Loucy (cell line): ENCODE measurements around the gene LUM.

Experiments used
- EZH2phosphoT487 ChIP-seq: fragments of 200-600 bp; IDR thresholded peaks from 2 replicates; pipeline ENCODE4 v1.6.1; 2018; ENCODE audit warnings: antibody characterized with exemption, mild to moderate bottlenecking, moderate library complexity, borderline replicate concordance
- TF ChIP-seq, protein P1 (sequence below): fragments of 200-600 bp; sonication (generic); conservative IDR thresholded peaks from 2 replicates; pipeline ENCODE4 v1.5.1; 2014; ENCODE audit warnings: mild to moderate bottlenecking, antibody characterized with exemption, low read length

GRCh38 chr12:91155990-91156389, 44.7 kb upstream of the LUM start:
- no peak for TF ChIP-seq EZH2phosphoT487
- TF ChIP-seq, protein P1, sequence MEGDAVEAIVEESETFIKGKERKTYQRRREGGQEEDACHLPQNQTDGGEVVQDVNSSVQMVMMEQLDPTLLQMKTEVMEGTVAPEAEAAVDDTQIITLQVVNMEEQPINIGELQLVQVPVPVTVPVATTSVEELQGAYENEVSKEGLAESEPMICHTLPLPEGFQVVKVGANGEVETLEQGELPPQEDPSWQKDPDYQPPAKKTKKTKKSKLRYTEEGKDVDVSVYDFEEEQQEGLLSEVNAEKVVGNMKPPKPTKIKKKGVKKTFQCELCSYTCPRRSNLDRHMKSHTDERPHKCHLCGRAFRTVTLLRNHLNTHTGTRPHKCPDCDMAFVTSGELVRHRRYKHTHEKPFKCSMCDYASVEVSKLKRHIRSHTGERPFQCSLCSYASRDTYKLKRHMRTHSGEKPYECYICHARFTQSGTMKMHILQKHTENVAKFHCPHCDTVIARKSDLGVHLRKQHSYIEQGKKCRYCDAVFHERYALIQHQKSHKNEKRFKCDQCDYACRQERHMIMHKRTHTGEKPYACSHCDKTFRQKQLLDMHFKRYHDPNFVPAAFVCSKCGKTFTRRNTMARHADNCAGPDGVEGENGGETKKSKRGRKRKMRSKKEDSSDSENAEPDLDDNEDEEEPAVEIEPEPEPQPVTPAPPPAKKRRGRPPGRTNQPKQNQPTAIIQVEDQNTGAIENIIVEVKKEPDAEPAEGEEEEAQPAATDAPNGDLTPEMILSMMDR, result no peak
